ENCODE measurements around the gene PTPRF. TPM values are rescaled to one million over a fixed set of nuclear protein-coding genes. Genes with fewer than 3 reads are reported as not detected.

PTPRF gene
- total RNA-seq, 1 donor from 2014 or later = 66.7 TPM

- Mint-ChIP-seq H3K36me3 (ENCODE audit: low read depth) (peaks cover 23% of the 10 kb centered on the region), H3K9me3 (ENCODE audit: low read depth) (no peaks in the 10 kb centered on the region), H3K4me3 (ENCODE audit: unreplicated experiment) (no peak overlapping the region), H3K4me1 (ENCODE audit: low read depth) (no peaks in the 10 kb centered on the region), H3K27ac (ENCODE audit: unreplicated experiment) (no peak overlapping the region), H3K27me3 (ENCODE audit: low read depth) (no peaks in the 10 kb centered on the region)
- DNase-seq (ENCODE audit: low spot score) = no peak
- TF ChIP-seq CTCF (IDR thresholded peaks at IDR 0.05) = no peak
These were observed 72.3 kb downstream of the PTPRF start for GRCh38 chr1:43602990-43603389.

- Mint-ChIP-seq H3K4me3 (ENCODE audit: unreplicated experiment) (no peak overlapping the region), H3K4me1 (ENCODE audit: low read depth) (no peaks in the 10 kb centered on the region), H3K36me3 (ENCODE audit: low read depth) (peaks cover 23% of the 10 kb centered on the region), H3K9me3 (ENCODE audit: low read depth) (no peaks in the 10 kb centered on the region), H3K27ac (ENCODE audit: unreplicated experiment) (no peak overlapping the region), H3K27me3 (ENCODE audit: low read depth) (no peaks in the 10 kb centered on the region)
- no peak for DNase-seq (ENCODE audit: low spot score)
- no peak for TF ChIP-seq CTCF (IDR thresholded peaks at IDR 0.05)
These were observed 73.5 kb downstream of the PTPRF start for GRCh38 chr1:43604192-43604591.

GRCh38 chr1:43605157-43605556 is 74.5 kb downstream of the PTPRF start:
- Mint-ChIP-seq H3K4me1 (ENCODE audit: low read depth) (no peaks in the 10 kb centered on the region), H3K36me3 (ENCODE audit: low read depth) (peaks cover 27% of the 10 kb centered on the region), H3K27ac (ENCODE audit: unreplicated experiment) (no peak overlapping the region), H3K4me3 (ENCODE audit: unreplicated experiment) (no peak overlapping the region), H3K27me3 (ENCODE audit: low read depth) (no peaks in the 10 kb centered on the region), H3K9me3 (ENCODE audit: low read depth) (no peaks in the 10 kb centered on the region)
- no peak for DNase-seq (ENCODE audit: low spot score)
- no peak for TF ChIP-seq CTCF (IDR thresholded peaks at IDR 0.05)

- Mint-ChIP-seq H3K27ac (ENCODE audit: unreplicated experiment) (no peak overlapping the region), H3K9me3 (ENCODE audit: low read depth) (no peaks in the 10 kb centered on the region), H3K4me3 (ENCODE audit: unreplicated experiment) (no peak overlapping the region), H3K27me3 (ENCODE audit: low read depth) (no peaks in the 10 kb centered on the region), H3K4me1 (ENCODE audit: low read depth) (no peaks in the 10 kb centered on the region), H3K36me3 (ENCODE audit: low read depth) (peaks cover 26% of the 10 kb centered on the region)
- DNase-seq (ENCODE audit: low spot score) = no peak
- TF ChIP-seq CTCF (IDR thresholded peaks at IDR 0.05) = no peak
These were observed 75.1 kb downstream of the PTPRF start for GRCh38 chr1:43605766-43606165.

GRCh38 chr1:43606624-43607023 is 75.9 kb downstream of the PTPRF start:
- Mint-ChIP-seq H3K27me3 (ENCODE audit: low read depth) (no peaks in the 10 kb centered on the region), H3K36me3 (ENCODE audit: low read depth) (peaks cover 28% of the 10 kb centered on the region), H3K9me3 (ENCODE audit: low read depth) (no peaks in the 10 kb centered on the region), H3K4me1 (ENCODE audit: low read depth) (no peaks in the 10 kb centered on the region), H3K27ac (ENCODE audit: unreplicated experiment) (no peak overlapping the region), H3K4me3 (ENCODE audit: unreplicated experiment) (no peak overlapping the region)
- no peak for TF ChIP-seq CTCF (IDR thresholded peaks at IDR 0.05)
- no peak for DNase-seq (ENCODE audit: low spot score)
